Effector memory CD8-positive, alpha-beta T cell (primary cell): ENCODE results near the gene SEPHS1.
A peak's percentile ranks its signal among the peaks of the same experiment; 100 is the strongest.

Experiments
- ATAC-seq: fragments of 150-1000 bp; cut with Tn5 transposase; replicated peaks from 2 replicates; pipeline ENCODE4 v1.10.0; 2021; ENCODE audit warnings: mild to moderate bottlenecking, moderate library complexity
- DNase-seq, 3 experiments: peaks; one replicate each; pipeline ENCODE4 v3.0.0; 2021
- H3K27ac Mint-ChIP-seq, 2 donors: one replicate each; pipeline ENCODE4 v1.8.0; 2022; ENCODE audit warnings: mild to moderate bottlenecking in 2 of 2, mixed read lengths in 2 of 2, moderate library complexity in 2 of 2
- H3K27me3 Mint-ChIP-seq, 2 donors: one replicate each; pipeline ENCODE4 v1.8.0; 2022; ENCODE audit warnings: mixed read lengths in 2 of 2
- H3K36me3 Mint-ChIP-seq: one replicate; pipeline ENCODE4 v1.8.0; 2022; ENCODE audit warnings: mild to moderate bottlenecking, moderate library complexity, mixed read lengths; ENCODE audit not compliant: insufficient read depth
- H3K4me1 Mint-ChIP-seq, 2 donors: one replicate each; pipeline ENCODE4 v1.8.0; 2022; ENCODE audit warnings: low read depth in 2 of 2, mixed read lengths in 2 of 2
- H3K4me3 Mint-ChIP-seq, 2 donors: one replicate each; pipeline ENCODE4 v1.8.0; 2022; ENCODE audit warnings: mild to moderate bottlenecking in 2 of 2, mixed read lengths in 2 of 2, moderate library complexity in 2 of 2
- H3K9me3 Mint-ChIP-seq, 2 donors: one replicate each; pipeline ENCODE4 v1.8.0; 2022; ENCODE audit warnings: mixed read lengths in 2 of 2

The SEPHS1 gene

GRCh38 chr10:13376746-13377145 lies 28.7 kb upstream of the SEPHS1 start:
- Mint-ChIP-seq H3K4me3 (no peak overlapping the region), H3K27ac (no peak overlapping the region), H3K9me3 (no peaks in the 10 kb centered on the region), H3K4me1 (no peaks in the 10 kb centered on the region), H3K36me3 (no peaks in the 10 kb centered on the region), H3K27me3 (peaks cover 42 to 60% of the 10 kb centered on the region in 2 donors)
- DNase-seq (no peak), ATAC-seq (no peak)

GRCh38 chr10:13376297-13376696 lies 28.2 kb upstream of the SEPHS1 start:
- H3K4me1 Mint-ChIP-seq: no peaks in the 10 kb centered on the region
- no peaks in the 10 kb centered on the region for H3K36me3 Mint-ChIP-seq
- DNase-seq (no peak), ATAC-seq (no peak)
- no peak overlapping the region for H3K27ac Mint-ChIP-seq
- H3K4me3 Mint-ChIP-seq: no peak overlapping the region
- peaks cover 38 to 56% of the 10 kb centered on the region in 2 donors for H3K27me3 Mint-ChIP-seq
- H3K9me3 Mint-ChIP-seq: no peaks in the 10 kb centered on the region

GRCh38 chr10:13375791-13376190 lies 27.7 kb upstream of the SEPHS1 start:
- DNase-seq (no peak), ATAC-seq (no peak)
- Mint-ChIP-seq H3K27ac (no peak overlapping the region), H3K9me3 (no peaks in the 10 kb centered on the region), H3K27me3 (peaks cover 37 to 50% of the 10 kb centered on the region in 2 donors), H3K4me1 (no peaks in the 10 kb centered on the region), H3K4me3 (no peak overlapping the region), H3K36me3 (no peaks in the 10 kb centered on the region)

GRCh38 chr10:13373644-13374043 lies 25.6 kb upstream of the SEPHS1 start:
- ATAC-seq (no peak), DNase-seq (no peak)
- Mint-ChIP-seq H3K27me3 (peaks cover 16 to 29% of the 10 kb centered on the region in 2 donors), H3K4me1 (no peaks in the 10 kb centered on the region), H3K27ac (no peak overlapping the region), H3K4me3 (no peak overlapping the region), H3K36me3 (no peaks in the 10 kb centered on the region), H3K9me3 (no peaks in the 10 kb centered on the region)

- Mint-ChIP-seq H3K27ac (no peak overlapping the region), H3K4me1 (no peaks in the 10 kb centered on the region), H3K9me3 (no peaks in the 10 kb centered on the region), H3K4me3 (no peak overlapping the region), H3K27me3 (peaks cover 6 to 18% of the 10 kb centered on the region in 2 donors), H3K36me3 (no peaks in the 10 kb centered on the region)
- no peak for DNase-seq
- ATAC-seq: no peak
Measured at GRCh38 chr10:13372524-13372923, 24.4 kb upstream of the SEPHS1 start.

GRCh38 chr10:13371897-13372470 lies 23.9 kb upstream of the SEPHS1 start:
- ATAC-seq: peak; percentile 95
- H3K4me1 Mint-ChIP-seq: no peaks in the 10 kb centered on the region
- H3K36me3 Mint-ChIP-seq: no peaks in the 10 kb centered on the region
- no peak overlapping the region for H3K27ac Mint-ChIP-seq
- peak; percentile 51 to 66 (median 53) for DNase-seq
- no peak overlapping the region for H3K4me3 Mint-ChIP-seq
- no peaks in the 10 kb centered on the region for H3K9me3 Mint-ChIP-seq
- H3K27me3 Mint-ChIP-seq: peaks cover 6 to 14% of the 10 kb centered on the region in 2 donors

- H3K9me3 Mint-ChIP-seq: no peaks in the 10 kb centered on the region
- ATAC-seq: no peak
- DNase-seq: no peak
- no peak overlapping the region for H3K4me3 Mint-ChIP-seq
- no peaks in the 10 kb centered on the region for H3K36me3 Mint-ChIP-seq
- no peaks in the 10 kb centered on the region for H3K4me1 Mint-ChIP-seq
- H3K27me3 Mint-ChIP-seq: peaks cover 10 to 28% of the 10 kb centered on the region in 2 donors
- no peak overlapping the region for H3K27ac Mint-ChIP-seq
Measured at GRCh38 chr10:13366891-13367290, 18.8 kb upstream of the SEPHS1 start.

GRCh38 chr10:13365831-13366230 lies 17.7 kb upstream of the SEPHS1 start:
- H3K27me3 Mint-ChIP-seq: peaks cover 10 to 28% of the 10 kb centered on the region in 2 donors
- no peak overlapping the region for H3K4me3 Mint-ChIP-seq
- no peak overlapping the region for H3K27ac Mint-ChIP-seq
- ATAC-seq (no peak), DNase-seq (no peak)
- no peaks in the 10 kb centered on the region for H3K9me3 Mint-ChIP-seq
- H3K4me1 Mint-ChIP-seq: no peaks in the 10 kb centered on the region
- no peaks in the 10 kb centered on the region for H3K36me3 Mint-ChIP-seq

- peaks cover 10 to 28% of the 10 kb centered on the region in 2 donors for H3K27me3 Mint-ChIP-seq
- H3K27ac Mint-ChIP-seq: no peak overlapping the region
- ATAC-seq (no peak), DNase-seq (no peak)
- H3K4me3 Mint-ChIP-seq: no peak overlapping the region
- no peaks in the 10 kb centered on the region for H3K4me1 Mint-ChIP-seq
- H3K36me3 Mint-ChIP-seq: no peaks in the 10 kb centered on the region
- H3K9me3 Mint-ChIP-seq: no peaks in the 10 kb centered on the region
Measured at GRCh38 chr10:13365243-13365642, 17.1 kb upstream of the SEPHS1 start.

- H3K4me3 Mint-ChIP-seq: no peak overlapping the region
- ATAC-seq (no peak), DNase-seq (no peak)
- H3K27me3 Mint-ChIP-seq: peaks cover 27 to 45% of the 10 kb centered on the region in 2 donors
- no peaks in the 10 kb centered on the region for H3K9me3 Mint-ChIP-seq
- H3K4me1 Mint-ChIP-seq: no peaks in the 10 kb centered on the region
- H3K36me3 Mint-ChIP-seq: no peaks in the 10 kb centered on the region
- H3K27ac Mint-ChIP-seq: no peak overlapping the region
Measured at GRCh38 chr10:13360587-13360986, 12.5 kb upstream of the SEPHS1 start.

- Mint-ChIP-seq H3K27me3 (peaks cover 39 to 58% of the 10 kb centered on the region in 2 donors), H3K27ac (no peak overlapping the region), H3K4me3 (no peak overlapping the region), H3K9me3 (no peaks in the 10 kb centered on the region), H3K4me1 (peaks cover 4 to 8% of the 10 kb centered on the region in 2 donors), H3K36me3 (no peaks in the 10 kb centered on the region)
- no peak for ATAC-seq
- no peak for DNase-seq
Measured at GRCh38 chr10:13356392-13356791, 8.3 kb upstream of the SEPHS1 start.

GRCh38 chr10:13354783-13355182 lies 6.7 kb upstream of the SEPHS1 start:
- Mint-ChIP-seq H3K4me1 (peaks cover 9 to 14% of the 10 kb centered on the region in 2 donors), H3K4me3 (no peak overlapping the region), H3K9me3 (no peaks in the 10 kb centered on the region), H3K27me3 (peaks cover 38 to 56% of the 10 kb centered on the region in 2 donors), H3K36me3 (no peaks in the 10 kb centered on the region), H3K27ac (no peak overlapping the region)
- no peak for DNase-seq
- no peak for ATAC-seq

- H3K4me3 Mint-ChIP-seq: no peak overlapping the region
- peak overlapping the region; percentile 15 to 44 for H3K27ac Mint-ChIP-seq
- no peaks in the 10 kb centered on the region for H3K9me3 Mint-ChIP-seq
- peaks cover 10% of the 10 kb centered on the region for H3K36me3 Mint-ChIP-seq
- ATAC-seq (no peak), DNase-seq (no peak)
- peaks cover 16% of the 10 kb centered on the region in 2 donors for H3K4me1 Mint-ChIP-seq
- peaks cover 30 to 41% of the 10 kb centered on the region in 2 donors for H3K27me3 Mint-ChIP-seq
Measured at GRCh38 chr10:13352519-13352918, 4.4 kb upstream of the SEPHS1 start.

- Mint-ChIP-seq H3K4me3 (peak overlapping the region in 1 of 2 donors; percentile 75), H3K4me1 (peaks cover 20 to 21% of the 10 kb centered on the region in 2 donors), H3K9me3 (no peaks in the 10 kb centered on the region), H3K27ac (no peak overlapping the region), H3K27me3 (peaks cover 25 to 32% of the 10 kb centered on the region in 2 donors), H3K36me3 (peaks cover 10% of the 10 kb centered on the region)
- DNase-seq (peak; percentile 12 to 23 (median 15)), ATAC-seq (peak; percentile 7)
Measured at GRCh38 chr10:13351340-13351915, 3.3 kb upstream of the SEPHS1 start.
